Fibroblast of skin of right quadriceps (primary cell): Measurements from ENCODE around the gene PTPRM.

Source experiments
- DNase-seq: peaks from one replicate; pipeline ENCODE4 v3.0.0-alpha.2; 2013

Gene PTPRM

DNA sequence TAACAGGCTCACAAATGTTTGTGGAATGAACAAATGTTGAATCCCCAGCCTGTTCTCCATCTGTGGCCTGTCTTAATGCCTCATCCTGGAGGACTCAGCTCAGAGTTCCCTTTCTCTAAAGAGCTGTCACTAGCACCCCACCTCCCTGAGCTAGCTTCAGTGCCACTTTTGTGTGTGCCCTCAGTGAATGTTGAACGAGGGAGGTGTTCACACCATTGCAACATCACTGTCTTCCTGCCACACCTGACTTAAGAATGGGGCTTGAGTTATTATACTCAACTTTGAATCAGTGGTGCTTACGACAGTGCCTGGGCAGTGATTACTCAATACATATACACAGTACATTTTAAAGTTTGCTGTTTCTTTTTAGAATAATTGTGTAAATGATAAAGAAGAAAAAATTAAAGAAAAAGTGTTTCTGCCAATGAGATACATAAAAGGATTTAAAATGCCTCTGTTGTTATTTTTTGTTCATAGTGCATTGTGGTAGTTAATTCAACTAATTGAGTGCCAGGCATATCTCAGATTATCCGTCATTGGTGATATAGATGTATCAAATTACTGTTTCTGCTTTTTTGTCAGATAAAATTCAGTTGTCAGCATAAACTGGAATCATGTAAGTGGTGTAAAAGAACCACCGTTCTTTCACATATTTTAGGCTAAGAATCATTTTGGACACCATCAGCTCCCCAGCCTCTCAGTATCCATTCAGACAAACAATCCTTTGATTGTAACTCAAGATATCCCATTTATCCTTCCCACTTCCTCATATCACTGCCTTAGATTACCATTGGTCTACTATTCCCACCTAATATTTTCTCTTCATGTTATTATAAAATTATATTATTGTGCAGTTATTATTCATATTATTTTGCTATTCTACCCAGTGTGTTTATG is 304.7 kb downstream of the PTPRM start:
- no peak for DNase-seq

DNA sequence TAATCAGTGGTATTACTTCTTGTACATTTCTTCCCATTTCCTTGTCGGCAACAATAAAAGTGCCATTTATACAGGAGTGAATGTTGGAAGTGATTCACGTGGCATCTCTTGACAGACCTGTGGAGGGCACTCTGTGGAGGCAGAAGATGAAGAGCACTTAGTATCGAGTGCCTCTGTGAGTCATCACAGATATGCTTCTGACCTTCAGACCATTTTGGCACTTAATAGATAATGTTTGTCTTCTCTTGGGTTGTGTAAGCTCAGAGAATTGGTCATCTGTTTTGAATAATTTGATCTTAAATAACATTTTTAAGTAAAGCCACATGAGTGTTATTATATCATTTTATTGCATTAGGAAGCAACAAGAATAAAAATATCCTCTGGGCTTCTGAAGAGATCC is 305.5 kb downstream of the PTPRM start:
- DNase-seq: peak; percentile 36

GRCh38 chr18:7873316-7873715 is 306.2 kb downstream of the PTPRM start:
- DNase-seq: no peak

DNA sequence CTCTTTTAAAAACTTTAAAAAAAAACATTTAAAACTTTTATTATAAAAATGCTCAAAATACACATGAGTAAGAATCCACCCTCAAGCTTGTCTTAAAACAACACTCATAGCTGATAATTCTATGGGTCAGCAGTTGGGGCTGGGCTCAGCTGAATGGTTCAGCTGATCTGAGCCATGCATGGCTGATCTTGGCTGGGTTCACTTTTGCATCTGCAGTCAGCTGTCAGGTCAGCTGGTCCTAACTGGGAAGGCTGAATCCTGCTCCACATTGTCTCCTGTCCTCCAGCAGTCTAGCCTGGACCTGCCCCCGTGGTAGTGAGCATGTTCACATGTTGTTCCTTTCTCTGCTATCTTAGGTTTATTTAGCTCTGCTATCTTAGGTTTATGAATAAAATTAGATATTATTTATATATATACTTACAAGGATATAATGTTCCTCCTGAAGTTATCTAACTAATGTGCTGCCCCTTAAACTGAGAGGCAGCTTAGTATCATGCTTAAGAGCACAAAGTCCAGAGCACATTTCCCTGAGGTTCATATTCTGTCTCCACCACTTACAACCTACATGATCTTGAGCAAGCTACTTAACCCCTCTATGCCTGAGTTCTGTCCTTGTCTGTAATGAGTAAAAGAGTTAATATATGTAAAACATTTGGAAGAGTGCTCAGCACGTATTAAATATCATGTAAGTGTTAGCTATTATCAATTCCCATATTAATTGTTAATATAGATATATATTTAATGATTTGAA is 309.4 kb downstream of the PTPRM start:
- DNase-seq: no peak

GRCh38 chr18:7877609-7878008 is 310.5 kb downstream of the PTPRM start:
- DNase-seq: no peak

DNA sequence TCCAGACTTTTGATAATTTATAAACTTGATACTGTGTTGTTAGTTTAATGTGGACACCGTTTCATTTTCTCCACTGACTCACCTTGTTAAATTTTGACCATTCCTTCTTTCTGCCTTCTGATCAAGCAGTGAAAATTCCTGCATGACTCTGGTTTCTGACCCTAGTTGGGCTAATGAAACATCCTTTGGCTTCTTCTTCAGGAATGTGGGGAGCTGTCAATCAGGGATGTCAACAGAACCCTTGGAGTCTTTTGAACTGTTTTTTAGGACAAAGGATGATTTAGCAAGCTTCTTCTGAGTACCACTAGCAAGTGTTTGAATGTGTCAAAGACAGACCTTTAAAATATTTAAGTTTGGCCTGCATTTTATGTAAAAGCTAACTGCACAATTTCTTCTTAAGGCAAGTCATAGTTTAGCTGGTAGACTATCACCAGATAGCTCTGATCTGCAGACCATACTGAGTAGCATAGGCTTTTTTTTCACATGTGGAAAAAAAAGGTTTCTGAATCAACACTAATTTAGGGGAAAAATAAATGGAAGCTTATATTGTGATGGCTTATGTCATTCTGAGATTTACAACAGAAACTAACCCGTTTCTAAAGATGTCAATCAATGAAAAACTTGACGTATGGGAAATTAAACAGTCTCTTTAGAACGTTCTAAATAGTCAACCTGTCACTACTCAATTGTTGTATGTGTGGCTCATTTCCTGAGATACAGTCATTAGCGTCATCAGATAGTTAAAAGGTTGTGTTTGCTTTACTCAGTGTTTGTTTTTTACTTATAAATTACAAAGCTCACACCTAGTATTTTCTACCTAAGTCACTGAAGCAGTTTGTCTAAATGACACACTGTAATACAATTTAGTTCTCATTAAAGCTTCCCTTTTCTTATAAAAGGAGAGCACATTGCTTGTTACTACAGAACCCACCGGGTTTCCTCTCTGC is 311.4 kb downstream of the PTPRM start:
- DNase-seq: no peak

DNA sequence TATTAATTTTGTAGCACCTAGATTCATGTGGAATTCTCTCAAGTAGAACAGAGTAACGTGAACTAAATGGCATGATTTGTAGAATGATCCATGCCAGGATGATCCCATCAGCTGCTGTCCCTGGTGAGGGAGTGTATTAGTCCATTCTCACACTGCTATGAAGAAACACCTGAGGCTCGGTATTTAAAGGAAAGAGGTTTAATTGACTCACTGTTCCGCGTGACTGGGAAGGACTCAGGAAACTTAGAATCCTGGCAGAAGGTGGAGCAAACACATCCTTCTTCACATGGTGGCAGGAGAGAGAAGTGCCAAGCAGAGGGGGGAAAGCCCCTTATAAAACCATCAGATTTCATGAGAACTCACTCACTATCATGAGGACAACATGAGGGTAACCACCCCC is 312.6 kb downstream of the PTPRM start:
- no peak for DNase-seq

DNA sequence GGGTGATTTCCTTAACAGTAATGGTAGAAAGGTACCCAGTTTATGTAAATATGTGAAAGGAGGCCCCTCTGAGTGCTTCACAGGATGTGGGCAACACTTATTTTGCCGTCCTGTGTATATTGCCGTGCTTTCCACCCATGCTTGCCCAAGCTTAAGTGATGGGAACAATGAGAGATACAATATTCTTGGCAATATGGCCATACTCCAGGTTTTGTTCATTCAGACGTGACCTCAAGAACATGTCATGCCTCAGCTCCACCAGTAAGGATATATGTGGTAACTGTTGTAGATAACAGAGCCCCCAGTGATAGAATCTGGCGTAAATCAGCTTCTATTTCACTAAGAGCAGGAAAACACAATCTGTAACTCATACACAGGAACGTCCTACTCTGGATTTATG is 318.7 kb downstream of the PTPRM start:
- no peak for DNase-seq

GRCh38 chr18:7886436-7886835 is 319.3 kb downstream of the PTPRM start:
- DNase-seq: no peak

DNA sequence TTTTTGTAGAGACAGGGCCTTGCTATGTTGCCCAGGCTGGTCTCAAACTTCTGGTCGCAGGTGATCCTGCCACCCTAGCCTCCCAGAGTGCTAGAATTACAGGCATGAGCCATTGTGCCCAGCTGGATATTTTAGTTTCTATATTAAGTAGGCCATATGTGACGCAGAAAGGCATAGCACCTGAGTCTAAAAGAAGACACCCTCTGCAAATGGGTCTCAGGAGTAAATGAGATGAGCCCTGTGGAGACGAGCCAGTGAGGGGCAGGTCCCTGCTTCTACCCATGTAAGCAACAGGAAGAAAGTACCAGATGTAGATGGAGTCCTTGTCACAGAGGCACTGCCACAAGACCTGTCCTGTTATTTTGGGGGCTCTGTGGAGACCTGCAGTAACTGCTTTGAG is 322.4 kb downstream of the PTPRM start:
- no peak for DNase-seq

DNA sequence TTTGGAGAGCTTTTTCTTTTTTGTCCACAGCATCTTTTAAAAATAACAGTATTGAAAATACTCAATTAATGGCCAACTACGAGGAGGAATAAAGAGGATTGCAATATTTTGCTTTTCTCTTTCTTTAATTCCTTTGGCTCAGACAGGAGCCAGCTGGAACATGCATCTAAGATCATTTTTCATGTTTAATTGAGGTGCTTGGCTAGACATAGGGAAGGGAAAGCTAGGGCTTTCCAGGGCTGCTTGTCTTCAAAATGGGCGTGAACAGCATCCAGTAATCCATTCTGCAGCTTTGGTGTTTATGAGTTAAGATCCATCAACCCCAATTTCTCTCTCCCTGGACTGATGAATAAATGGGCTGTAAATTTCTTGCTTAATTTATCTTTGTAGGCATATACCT is 323.0 kb downstream of the PTPRM start:
- no peak for DNase-seq

- no peak for DNase-seq
Measured at GRCh38 chr18:7892556-7892955, 325.4 kb downstream of the PTPRM start.

- no peak for DNase-seq
Measured at GRCh38 chr18:7894592-7894991, 327.5 kb downstream of the PTPRM start.

GRCh38 chr18:7895346-7895745 is 328.2 kb downstream of the PTPRM start:
- DNase-seq: no peak

DNA sequence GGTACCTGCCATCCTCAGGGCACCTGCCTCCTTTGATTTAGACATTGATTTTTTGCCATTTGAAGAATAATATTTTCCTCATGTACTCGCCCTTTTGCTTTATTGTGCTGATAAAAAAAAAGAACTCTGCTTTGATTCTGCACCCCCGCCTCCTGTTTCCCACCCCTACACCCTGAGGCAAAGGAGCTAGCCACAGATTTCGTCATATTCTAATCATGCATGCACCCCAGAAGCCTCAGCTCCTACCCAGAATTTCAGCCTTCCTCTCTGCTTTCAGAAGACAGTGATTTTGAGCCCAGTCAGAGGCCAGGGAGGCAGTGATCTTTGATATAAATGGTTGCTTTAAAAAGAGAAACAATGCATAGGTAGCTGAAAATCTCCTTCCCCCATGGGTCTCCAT is 329.0 kb downstream of the PTPRM start:
- DNase-seq: no peak

GRCh38 chr18:7896805-7897518 is 329.8 kb downstream of the PTPRM start:
- peak; percentile 26 for DNase-seq

DNA sequence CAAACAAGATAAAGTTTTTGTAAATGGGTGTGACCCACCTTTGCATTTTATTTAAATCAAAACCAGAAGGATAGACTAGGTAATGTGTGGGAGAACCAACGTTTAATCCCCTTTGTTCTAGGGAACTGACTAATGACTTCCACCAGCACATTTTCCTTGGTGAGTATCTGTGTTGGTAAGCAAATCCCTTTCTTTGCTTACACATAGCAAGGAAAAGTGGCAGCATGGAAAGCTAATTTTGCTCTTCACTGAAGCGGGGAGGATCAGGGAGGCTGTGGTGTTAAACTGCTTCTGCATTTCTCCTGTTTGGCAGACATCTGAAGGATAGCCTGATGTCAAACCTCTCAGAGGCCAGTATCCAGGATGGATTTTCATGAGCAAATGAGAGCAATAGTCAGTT is 331.1 kb downstream of the PTPRM start:
- DNase-seq: no peak

DNA sequence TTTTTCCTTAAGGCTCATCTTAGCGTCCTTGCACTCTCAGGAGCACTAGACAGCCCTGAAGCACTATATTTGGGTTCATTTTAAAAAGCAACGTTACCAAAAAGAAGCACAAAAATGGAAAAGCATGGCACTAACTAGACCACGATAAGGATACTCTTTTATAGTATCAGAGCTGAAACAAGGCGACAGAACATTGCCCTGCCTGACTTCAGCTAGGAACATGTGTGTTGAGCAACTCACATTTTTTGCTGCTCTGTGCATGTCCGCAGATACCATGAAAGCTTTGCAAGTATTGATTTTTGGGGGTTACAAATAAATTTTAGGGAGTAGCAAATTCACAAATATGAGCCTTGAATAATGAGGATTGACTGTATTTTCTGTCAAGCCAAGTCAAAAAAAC is 332.0 kb downstream of the PTPRM start:
- DNase-seq: no peak

GRCh38 chr18:7900091-7900490 is 333.0 kb downstream of the PTPRM start:
- no peak for DNase-seq

DNA sequence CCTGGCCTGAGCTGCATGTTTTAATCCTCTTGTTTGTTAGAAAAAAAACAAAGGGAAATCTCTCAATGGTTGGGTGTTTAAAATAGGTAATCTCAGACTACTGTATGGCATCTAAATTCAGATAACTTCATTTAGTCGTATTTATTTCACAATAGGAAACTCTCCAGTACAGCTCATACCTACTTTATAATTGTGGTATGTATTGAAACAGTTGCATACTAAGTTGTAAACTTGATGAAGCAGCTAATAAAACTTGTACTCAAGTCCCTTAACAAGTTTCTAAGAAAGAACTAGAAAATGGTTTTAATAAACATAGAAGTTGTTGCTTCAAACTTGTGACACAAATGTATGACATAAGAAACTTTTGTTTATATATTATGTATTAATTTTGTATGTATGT is 334.5 kb downstream of the PTPRM start:
- DNase-seq: peak; percentile 21

DNA sequence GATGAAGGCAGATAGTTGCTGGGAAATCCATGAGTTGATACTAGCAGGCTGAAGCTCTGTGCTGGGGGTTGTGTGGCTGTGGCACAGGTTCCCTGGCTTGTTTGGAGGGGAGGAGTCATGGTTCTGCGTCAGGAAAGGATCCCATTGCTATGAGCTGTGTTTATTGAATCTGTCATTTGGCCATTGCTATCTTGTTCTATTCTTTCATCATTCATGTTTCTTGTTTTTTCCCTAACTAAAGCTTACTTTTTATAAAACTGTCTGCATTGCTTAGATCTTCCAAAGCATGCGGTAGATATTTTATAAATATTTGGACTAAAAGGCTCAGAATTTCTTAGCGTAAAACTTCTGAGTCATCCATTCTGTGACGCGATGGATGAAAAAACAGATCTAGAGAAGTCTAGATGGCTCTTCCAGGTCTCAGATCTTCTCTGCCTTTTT is 335.3 kb downstream of the PTPRM start:
- peak; percentile 42 for DNase-seq

- DNase-seq: peak; percentile 80
Measured at GRCh38 chr18:7904529-7904928, 337.4 kb downstream of the PTPRM start.
